SU-DHL-6 (cell line): Measurements from ENCODE around the gene BRD1.

Experiments used
- CTCF ChIP-seq: fragments of 200-600 bp; sonication (generic); IDR thresholded peaks from one replicate; pipeline ENCODE4 v1.5.1; 2017; ENCODE audit warnings: antibody characterized with exemption, mild to moderate bottlenecking, low read length, moderate library complexity; ENCODE audit not compliant: insufficient read depth, poor library complexity, severe bottlenecking
- EZH2phosphoT487 ChIP-seq: fragments of 200-600 bp; sonication (generic), shearing (Covaris generic); conservative IDR thresholded peaks from 2 replicates; pipeline ENCODE4 v1.6.1; 2018; ENCODE audit warnings: mild to moderate bottlenecking, antibody characterized with exemption, low read length, moderate library complexity, mixed read lengths

- no peak for TF ChIP-seq CTCF
- no peak for TF ChIP-seq EZH2phosphoT487
These were observed 20.5 kb downstream of the BRD1 start for GRCh38 chr22:49807129-49807528.
